GM23338 (cell line): ENCODE measurements around the gene BIRC7.

ENCODE experiments used
- CREB1 ChIP-seq: fragments of 250-450 bp; sonication (Bioruptor Pico); IDR thresholded peaks from 2 replicates; pipeline ENCODE4 v1.5.0; 2020; ENCODE audit warnings: low read depth, mild to moderate bottlenecking, moderate library complexity
- CTCF ChIP-seq, 2 experiments: fragments of 200-600 bp in 1 of 2; sonication (generic) in 1 of 2; conservative IDR thresholded peaks; 2 replicates each; pipeline versions ENCODE4 v1.5.1 to v1.6.1; 2016 to 2017; ENCODE audit warnings: antibody characterized with exemption in 2 of 2, low read depth in 2 of 2, mild to moderate bottlenecking in 2 of 2, moderate library complexity in 1 of 2
- ETS1 ChIP-seq: IDR thresholded peaks from 2 replicates; pipeline ENCODE4 v1.6.1; 2016; ENCODE audit warnings: antibody characterized with exemption
- EZH2 ChIP-seq: fragments of 200-600 bp; sonication (generic); IDR thresholded peaks from one replicate; pipeline ENCODE4 v1.8.0; 2017; ENCODE audit warnings: antibody characterized with exemption, mild to moderate bottlenecking, low read depth; ENCODE audit not compliant: unreplicated experiment
- EZH2phosphoT487 ChIP-seq: fragments of 200-600 bp; sonication (generic); IDR thresholded peaks from one replicate; pipeline ENCODE4 v1.8.1; 2018; ENCODE audit warnings: antibody characterized with exemption; ENCODE audit not compliant: unreplicated experiment
- JUNB ChIP-seq: IDR thresholded peaks from one replicate; pipeline ENCODE4 v1.6.1; 2016; ENCODE audit warnings: antibody characterized with exemption; ENCODE audit not compliant: unreplicated experiment
- NANOG ChIP-seq: IDR thresholded peaks from 2 replicates; pipeline ENCODE4 v1.6.1; 2016; ENCODE audit warnings: antibody characterized with exemption, borderline replicate concordance
- POLR2AphosphoS5 ChIP-seq: IDR thresholded peaks from 2 replicates; pipeline ENCODE4 v1.6.1; 2016; ENCODE audit warnings: antibody characterized with exemption, low read depth
- REST ChIP-seq: IDR thresholded peaks from one replicate; pipeline ENCODE4 v1.6.1; 2018; ENCODE audit warnings: antibody characterized with exemption; ENCODE audit not compliant: unreplicated experiment
- ZNF114 ChIP-seq: fragments of 250-450 bp; sonication (Bioruptor Pico); IDR thresholded peaks from 2 replicates; pipeline ENCODE4 v1.5.0; 2020; ENCODE audit warnings: mild to moderate bottlenecking, moderate library complexity
- ZNF331 ChIP-seq: fragments of 250-450 bp; sonication (Bioruptor Pico); IDR thresholded peaks from 2 replicates; pipeline ENCODE4 v1.5.0; 2020; ENCODE audit warnings: low read depth, mild to moderate bottlenecking, moderate library complexity

- TF ChIP-seq REST (no peak), CTCF (conservative IDR thresholded peaks at IDR 0.05; ENCODE audit: low read depth in 2 of 2) (peak; percentile 51 to 53), ZNF114 (CRISPR knock-in tag) (no peak), EZH2 (no peak), ETS1 (no peak), POLR2AphosphoS5 (no peak), EZH2phosphoT487 (no peak), CREB1 (no peak), ZNF331 (CRISPR knock-in tag) (no peak), JUNB (no peak), NANOG (no peak)
Observed at GRCh38 chr20:63234693-63235398, 859 bp upstream of the BIRC7 start.
